Measurements from ENCODE around the gene NDUFB7.
A peak's percentile ranks its signal among the peaks of the same experiment; 100 is the strongest.
"Not testable (repeated sequence)": the region's sequence is repeated elsewhere in the genome, so short reads cannot be mapped to it uniquely, and the experiment has no call there.

The NDUFB7 gene

GRCh38 chr19:14553042-14553938, 18.6 kb downstream of the NDUFB7 start:
- DNase-seq (ENCODE audit: low spot score), result no peak

- DNase-seq (ENCODE audit: low spot score), result not testable (repeated sequence)
These were observed 19.9 kb downstream of the NDUFB7 start for GRCh38 chr19:14552006-14552360.

DNA sequence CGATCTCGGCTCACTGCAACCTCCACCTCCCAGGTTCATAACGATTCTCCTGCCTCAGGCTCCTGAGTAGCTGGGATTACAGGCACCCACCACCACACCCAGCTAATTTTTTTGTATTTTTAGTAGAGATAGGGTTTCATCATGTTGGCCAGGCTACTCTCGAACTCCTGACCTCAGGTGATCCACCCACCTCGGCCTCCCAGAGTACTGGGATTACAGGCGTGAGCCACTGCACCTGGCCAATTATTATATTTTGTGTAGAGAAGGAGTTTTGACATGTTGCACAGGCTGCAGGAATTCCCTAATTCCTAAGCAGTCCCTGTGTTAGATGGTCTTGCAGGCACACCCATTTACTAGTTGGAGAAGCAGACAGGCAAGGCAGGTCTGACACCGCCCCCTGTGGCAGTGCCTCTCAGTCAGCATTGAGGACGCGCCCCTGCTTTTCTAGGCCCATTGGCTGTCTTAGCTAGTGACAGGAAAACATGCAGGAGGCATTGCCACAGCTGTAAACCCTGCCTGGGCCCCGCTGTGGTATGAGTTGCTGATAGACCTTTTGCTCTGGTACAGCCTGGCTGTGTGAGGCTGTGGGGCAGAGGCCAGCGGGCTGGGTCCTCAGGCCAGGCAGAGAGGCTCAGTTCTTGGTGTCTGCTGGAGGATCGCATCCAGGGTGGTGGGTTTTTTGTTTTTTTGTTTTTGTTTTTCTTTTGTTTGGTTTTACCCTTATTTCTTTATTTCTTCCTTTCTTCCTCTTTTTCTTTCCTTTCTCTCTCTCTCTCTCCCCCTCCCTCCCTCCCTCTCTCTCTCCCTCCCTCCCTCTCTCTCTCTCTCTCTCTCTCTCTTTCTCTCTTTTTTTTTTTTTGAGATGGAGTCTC, 20.5 kb downstream of the NDUFB7 start:
- DNase-seq (ENCODE audit: low spot score), result not testable (repeated sequence)

- no peak for DNase-seq (ENCODE audit: low spot score)
These were observed 21.6 kb downstream of the NDUFB7 start for GRCh38 chr19:14550201-14550754.

DNA sequence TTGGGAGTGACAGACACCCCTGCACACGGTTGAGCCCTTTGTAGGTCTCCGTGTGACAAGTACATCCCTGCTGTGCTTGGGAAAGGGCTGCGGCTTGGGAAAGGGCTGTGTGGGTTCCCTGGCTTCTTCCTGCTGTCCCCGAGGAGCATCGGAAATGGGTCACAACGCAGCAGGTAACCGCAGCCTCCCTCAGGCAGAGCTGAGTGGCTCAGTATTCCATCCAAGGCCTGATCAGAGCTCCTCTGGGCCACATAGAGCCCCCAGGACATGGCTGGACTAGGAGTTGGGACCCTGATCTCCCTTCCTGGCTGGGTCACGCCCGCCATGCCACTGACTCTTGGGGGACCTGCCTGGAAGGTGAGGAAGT, 26.2 kb downstream of the NDUFB7 start:
- no peak for DNase-seq (ENCODE audit: low spot score)

- no peak for DNase-seq (ENCODE audit: low spot score)
These were observed 26.7 kb downstream of the NDUFB7 start for GRCh38 chr19:14544977-14545715.

- no peak for DNase-seq (ENCODE audit: low spot score)
These were observed 27.8 kb downstream of the NDUFB7 start for GRCh38 chr19:14544047-14544446.

- DNase-seq (ENCODE audit: low spot score), result no peak
These were observed 29.0 kb downstream of the NDUFB7 start for GRCh38 chr19:14542711-14543328.

DNA sequence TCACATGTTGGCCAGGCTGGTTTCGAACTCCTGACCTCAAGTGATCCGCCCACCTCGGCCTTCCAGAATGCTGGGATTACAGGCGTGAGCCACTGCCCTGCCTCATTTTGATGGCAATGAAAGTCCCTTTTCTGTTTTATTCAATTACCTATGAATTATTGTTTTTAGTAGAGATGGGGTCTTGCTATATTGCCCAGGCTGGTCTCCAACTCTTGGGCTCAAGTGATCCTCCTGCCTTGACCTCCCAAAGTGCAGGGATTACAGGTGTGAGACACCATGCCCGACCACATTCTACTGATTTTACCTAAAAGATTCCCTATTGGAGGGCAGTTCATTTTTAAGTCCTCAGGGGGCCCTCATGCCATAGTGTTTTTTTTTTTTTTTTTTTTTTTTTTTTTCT, 29.9 kb downstream of the NDUFB7 start:
- not testable (repeated sequence) for DNase-seq (ENCODE audit: low spot score)

DNA sequence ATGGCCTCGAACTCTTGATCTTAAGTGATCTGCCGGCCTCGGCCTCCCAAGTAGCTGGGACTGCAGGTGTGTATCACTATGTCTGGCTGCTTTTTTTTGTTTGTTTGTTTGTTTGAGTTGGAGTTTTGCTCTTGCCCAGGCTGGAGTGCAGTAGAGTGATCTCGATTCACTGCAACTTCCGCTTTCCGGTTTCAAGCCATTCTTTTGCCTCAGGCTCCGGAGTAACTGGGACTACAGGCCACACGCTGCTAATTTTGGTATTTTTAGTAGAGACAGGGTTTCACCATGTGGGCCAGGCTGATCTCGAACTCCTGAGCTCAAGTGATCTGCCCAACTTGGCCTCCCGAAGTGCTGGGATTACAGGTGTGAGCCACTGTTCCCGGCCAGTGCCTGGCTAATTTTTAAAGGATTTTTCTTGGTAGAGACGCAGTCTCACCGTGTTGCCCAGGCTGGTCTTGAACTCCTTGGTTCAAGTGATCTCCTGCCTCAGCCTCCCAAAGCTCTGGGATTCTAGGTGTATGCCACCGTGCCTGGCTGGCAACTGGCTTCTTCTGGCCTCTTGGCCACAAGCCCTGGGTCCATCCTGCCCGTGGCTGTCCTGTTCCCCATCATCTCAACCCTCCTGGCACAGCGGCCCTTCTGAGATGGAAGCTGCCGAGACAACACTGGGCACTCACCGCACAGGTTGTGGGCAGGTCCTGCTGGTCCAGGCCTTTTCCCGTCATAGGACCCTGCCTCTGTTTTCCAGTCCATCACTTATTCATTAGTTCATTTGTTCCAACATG, 30.9 kb downstream of the NDUFB7 start:
- no peak for DNase-seq (ENCODE audit: low spot score)

- DNase-seq (ENCODE audit: low spot score), result peak; percentile 88
These were observed 34.8 kb downstream of the NDUFB7 start for GRCh38 chr19:14536926-14537692.

DNA sequence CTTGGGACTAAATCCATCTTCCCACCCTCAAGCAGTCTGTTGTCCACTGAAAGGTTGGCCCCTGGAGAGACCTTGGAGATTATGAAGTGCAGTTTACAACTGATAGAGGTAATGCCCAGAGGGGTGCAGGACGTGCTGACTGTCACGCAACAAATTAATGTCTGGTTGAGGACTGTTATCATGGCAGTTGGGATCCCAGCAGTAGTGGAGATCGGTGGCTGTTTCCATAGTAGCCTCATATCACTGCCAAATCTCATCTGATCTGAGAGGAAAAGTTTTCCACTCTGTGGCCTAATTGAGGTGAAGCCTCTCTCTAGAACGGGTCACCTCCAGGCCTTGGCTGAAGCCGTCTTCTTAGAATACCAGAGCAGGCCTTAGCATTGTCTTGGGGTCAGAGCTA, 38.4 kb downstream of the NDUFB7 start:
- no peak for DNase-seq (ENCODE audit: low spot score)

DNA sequence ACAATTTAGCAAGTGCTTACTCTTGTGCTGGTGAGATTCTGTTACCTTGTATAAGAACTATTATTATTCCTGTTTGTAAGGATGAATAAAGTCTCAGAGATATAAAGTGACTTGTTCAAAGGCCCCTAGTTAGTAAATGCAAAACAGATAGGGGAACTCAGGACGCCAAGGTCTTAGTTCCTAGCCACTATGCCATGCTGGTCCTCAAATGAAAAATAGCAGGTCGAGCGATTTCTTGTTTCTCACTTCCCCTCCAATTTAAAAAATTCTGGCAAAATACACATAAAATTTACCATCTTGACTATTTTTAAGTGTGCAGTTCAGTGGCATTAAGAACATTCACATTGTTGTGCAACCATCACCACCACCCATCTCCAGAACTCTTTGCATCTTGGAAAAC, 41.4 kb downstream of the NDUFB7 start:
- no peak for DNase-seq (ENCODE audit: low spot score)

DNA sequence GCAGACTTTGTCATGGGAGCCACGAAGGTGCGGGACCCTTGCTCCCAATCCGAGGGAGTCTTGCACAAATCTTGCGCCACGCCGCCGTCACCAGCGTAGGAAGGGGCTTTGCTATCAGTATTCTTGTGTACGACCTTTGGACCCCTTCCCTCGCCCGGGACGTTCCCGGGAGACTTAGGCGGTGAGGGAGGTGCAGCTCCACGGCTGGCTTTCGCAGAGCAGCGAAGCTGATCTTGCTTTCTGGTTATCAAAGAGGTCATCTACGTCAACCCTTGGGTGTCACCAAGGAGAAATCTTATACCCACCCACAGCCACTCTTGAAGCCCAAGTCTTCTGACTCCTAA, 41.9 kb downstream of the NDUFB7 start:
- no peak for DNase-seq (ENCODE audit: low spot score)

DNA sequence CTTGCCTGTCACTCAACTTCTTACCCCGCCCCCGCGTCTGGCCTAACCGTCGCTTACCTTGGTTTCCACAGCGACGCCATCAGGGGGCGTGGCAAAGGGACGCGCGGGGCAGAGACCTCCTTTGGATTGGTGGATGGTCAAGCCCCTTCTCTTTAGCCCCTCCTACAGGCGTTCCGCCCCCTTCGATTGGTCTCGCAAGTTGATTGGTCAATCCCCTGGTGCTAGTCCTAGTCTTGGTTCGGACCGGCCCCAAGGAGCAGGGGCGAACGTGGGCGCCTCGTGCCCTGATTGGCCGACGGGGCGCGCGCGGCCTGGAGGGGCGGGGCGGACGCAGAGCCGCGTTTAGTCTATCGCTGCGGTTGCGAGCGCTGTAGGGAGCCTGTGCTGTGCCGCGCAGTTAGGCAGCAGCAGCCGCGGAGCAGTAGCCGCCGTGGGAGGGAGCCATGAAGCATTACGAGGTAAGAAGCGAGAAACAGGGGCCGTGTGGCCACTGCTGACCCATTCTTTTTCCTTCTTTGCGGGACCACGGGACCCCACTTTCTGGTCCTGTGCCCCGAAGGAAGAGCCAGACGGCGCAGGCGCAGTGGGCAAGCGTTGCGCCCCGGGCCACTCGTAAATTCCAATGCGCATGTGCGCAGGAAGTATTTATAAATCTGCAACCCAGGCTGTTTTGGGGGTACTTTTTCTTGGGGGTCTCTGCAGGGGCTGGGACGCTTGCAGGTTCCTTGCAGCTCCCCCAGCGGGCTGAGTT, 42.4 kb downstream of the NDUFB7 start, which contains the start of gene TECR:
Gene TECR (plus strand): TSS at position 341 of the 751 bp plus-strand sequence. CDS start 103 bp downstream, at position 444.
- peak; percentile 98 for DNase-seq (ENCODE audit: low spot score)

GRCh38 chr19:14528419-14529253, 43.2 kb downstream of the NDUFB7 start:
- no peak for DNase-seq (ENCODE audit: low spot score)

DNA sequence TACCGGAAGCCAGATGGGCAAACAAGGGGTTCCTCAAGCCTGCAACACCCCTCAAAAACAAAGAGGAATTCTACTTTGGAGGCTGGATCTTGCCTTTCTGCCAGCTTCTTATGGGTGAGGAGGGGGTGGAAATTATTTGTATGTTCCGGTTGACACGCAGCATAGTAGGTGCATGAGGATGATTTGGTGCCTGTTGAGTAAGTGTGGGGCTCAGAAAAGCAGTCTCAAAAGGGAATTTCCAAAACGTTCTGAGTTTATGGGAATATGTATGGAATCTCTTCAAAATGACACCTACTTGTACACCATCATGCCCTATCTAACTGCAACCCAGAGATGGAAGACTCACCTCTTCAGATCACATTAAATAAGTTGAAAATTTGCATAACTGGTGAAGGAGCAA, 45.4 kb downstream of the NDUFB7 start:
- DNase-seq (ENCODE audit: low spot score), result no peak

DNA sequence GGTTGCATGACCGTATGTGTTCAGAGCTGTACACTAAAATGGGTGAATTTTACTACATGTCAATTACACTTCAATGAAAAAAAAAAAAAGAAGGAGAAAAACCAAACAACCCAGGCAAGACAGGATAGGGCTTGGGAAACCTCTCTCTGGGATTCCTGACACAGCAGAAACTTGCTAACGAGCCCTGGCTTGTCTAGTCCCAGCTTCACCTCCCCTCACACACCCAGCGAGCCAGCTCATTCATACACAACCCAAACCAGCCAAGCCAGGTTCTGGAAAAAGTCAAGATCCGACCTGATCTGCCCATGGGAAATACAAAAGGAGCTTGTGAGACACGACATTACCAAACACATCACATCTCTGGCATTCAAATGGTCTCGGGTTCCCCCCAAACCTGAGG, 46.1 kb downstream of the NDUFB7 start:
- DNase-seq (ENCODE audit: low spot score), result no peak
